ENCODE measurements around the gene KLF16. TPM values are rescaled to one million over a fixed set of nuclear protein-coding genes. Genes with fewer than 3 reads are reported as not detected.

Gene KLF16
- total and polyA plus RNA-seq, 9 of the 15 experiments (the other 6 are each of a cell fraction or from before 2014, with no cell fraction given): 0.04 to 60.4 (median 6.8) TPM

DNA sequence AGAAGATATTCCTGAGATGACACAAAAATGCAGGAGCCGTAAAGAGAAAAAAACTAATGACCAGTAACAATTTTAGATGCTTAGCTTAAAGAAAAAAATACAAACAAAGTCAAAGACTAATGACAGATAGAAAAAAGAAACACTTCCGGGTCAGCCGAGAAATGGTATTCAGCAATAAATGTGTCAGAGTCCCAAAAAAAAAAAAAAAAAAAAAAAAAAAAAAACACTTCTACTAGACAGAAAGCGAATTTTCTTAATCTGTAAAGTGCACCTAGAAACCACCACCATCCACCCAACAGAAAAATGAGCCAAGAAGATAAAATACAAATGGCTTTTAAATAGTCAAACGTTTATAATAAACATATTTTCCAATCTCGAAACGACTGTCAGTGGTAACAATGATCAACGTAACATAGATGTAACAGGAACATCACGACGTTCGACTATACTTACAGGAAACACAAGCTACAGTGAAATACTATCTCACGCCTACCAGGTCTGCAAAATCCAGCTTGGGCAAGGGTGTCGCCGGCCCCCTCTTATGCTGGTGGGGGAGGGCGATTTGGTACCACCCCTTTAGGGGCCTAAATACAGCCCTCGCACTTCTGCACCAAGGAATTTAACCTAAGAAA lies 11.3 kb upstream of the KLF16 start (continued):
- TF ChIP-seq, protein P1, sequence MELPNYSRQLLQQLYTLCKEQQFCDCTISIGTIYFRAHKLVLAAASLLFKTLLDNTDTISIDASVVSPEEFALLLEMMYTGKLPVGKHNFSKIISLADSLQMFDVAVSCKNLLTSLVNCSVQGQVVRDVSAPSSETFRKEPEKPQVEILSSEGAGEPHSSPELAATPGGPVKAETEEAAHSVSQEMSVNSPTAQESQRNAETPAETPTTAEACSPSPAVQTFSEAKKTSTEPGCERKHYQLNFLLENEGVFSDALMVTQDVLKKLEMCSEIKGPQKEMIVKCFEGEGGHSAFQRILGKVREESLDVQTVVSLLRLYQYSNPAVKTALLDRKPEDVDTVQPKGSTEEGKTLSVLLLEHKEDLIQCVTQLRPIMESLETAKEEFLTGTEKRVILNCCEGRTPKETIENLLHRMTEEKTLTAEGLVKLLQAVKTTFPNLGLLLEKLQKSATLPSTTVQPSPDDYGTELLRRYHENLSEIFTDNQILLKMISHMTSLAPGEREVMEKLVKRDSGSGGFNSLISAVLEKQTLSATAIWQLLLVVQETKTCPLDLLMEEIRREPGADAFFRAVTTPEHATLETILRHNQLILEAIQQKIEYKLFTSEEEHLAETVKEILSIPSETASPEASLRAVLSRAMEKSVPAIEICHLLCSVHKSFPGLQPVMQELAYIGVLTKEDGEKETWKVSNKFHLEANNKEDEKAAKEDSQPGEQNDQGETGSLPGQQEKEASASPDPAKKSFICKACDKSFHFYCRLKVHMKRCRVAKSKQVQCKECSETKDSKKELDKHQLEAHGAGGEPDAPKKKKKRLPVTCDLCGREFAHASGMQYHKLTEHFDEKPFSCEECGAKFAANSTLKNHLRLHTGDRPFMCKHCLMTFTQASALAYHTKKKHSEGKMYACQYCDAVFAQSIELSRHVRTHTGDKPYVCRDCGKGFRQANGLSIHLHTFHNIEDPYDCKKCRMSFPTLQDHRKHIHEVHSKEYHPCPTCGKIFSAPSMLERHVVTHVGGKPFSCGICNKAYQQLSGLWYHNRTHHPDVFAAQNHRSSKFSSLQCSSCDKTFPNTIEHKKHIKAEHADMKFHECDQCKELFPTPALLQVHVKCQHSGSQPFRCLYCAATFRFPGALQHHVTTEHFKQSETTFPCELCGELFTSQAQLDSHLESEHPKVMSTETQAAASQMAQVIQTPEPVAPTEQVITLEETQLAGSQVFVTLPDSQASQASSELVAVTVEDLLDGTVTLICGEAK (IDR thresholded peaks at IDR 0.05): peak; percentile 74
- TF ChIP-seq, protein P1 (CRISPR knock-in tag; IDR thresholded peaks at IDR 0.05): no peak
- TF ChIP-seq ZNF740 (CRISPR knock-in tag; IDR thresholded peaks at IDR 0.05) (no peak), ZNF740 (tag; IDR thresholded peaks at IDR 0.05) (no peak), ZNF445 (CRISPR knock-in tag; IDR thresholded peaks at IDR 0.05; ENCODE audit: low read depth) (no peak), SREBF1 (IDR thresholded peaks at IDR 0.05; ENCODE audit: borderline replicate concordance, low read depth, low read length) (no peak), SETDB1 (IDR thresholded peaks at IDR 0.05; ENCODE audit: low read length) (no peak), PCBP2 (IDR thresholded peaks at IDR 0.05; ENCODE audit: low read depth, low read length, poor library complexity, severe bottlenecking) (no peak), POLR2B (IDR thresholded peaks at IDR 0.05; ENCODE audit: low read depth, partially characterized antibody) (no peak), ZNF766 (CRISPR knock-in tag; conservative IDR thresholded peaks at IDR 0.05) (no peak), NR2F6 (CRISPR knock-in tag; IDR thresholded peaks at IDR 0.05) (no peak), ZNF197 (CRISPR knock-in tag; IDR thresholded peaks at IDR 0.05; ENCODE audit: low read depth) (no peak), ZFP30 (CRISPR knock-in tag; IDR thresholded peaks at IDR 0.05; ENCODE audit: borderline replicate concordance) (no peak)
- TF ChIP-seq, protein P2, sequence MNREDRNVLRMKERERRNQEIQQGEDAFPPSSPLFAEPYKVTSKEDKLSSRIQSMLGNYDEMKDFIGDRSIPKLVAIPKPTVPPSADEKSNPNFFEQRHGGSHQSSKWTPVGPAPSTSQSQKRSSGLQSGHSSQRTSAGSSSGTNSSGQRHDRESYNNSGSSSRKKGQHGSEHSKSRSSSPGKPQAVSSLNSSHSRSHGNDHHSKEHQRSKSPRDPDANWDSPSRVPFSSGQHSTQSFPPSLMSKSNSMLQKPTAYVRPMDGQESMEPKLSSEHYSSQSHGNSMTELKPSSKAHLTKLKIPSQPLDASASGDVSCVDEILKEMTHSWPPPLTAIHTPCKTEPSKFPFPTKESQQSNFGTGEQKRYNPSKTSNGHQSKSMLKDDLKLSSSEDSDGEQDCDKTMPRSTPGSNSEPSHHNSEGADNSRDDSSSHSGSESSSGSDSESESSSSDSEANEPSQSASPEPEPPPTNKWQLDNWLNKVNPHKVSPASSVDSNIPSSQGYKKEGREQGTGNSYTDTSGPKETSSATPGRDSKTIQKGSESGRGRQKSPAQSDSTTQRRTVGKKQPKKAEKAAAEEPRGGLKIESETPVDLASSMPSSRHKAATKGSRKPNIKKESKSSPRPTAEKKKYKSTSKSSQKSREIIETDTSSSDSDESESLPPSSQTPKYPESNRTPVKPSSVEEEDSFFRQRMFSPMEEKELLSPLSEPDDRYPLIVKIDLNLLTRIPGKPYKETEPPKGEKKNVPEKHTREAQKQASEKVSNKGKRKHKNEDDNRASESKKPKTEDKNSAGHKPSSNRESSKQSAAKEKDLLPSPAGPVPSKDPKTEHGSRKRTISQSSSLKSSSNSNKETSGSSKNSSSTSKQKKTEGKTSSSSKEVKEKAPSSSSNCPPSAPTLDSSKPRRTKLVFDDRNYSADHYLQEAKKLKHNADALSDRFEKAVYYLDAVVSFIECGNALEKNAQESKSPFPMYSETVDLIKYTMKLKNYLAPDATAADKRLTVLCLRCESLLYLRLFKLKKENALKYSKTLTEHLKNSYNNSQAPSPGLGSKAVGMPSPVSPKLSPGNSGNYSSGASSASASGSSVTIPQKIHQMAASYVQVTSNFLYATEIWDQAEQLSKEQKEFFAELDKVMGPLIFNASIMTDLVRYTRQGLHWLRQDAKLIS (CRISPR knock-in tag; IDR thresholded peaks at IDR 0.05): 0 out of 2 replicates have a peak, but pooled peaks have one; percentile 49
